K562 (cell line): Measurements from ENCODE around the gene TULP1. TPM values are rescaled to one million over a fixed set of nuclear protein-coding genes. Genes with fewer than 3 reads are reported as not detected.

Source experiments
- CBFA2T2 ChIP-seq: fragments of 450-650 bp; conservative IDR thresholded peaks from 2 replicates; pipeline ENCODE4 v1.6.1; 2017; ENCODE audit warnings: mild to moderate bottlenecking
- DMBX1 ChIP-seq: fragments of 250-450 bp; sonication (Bioruptor Pico); IDR thresholded peaks from 2 replicates; pipeline ENCODE4 v1.8.0; 2022; ENCODE audit warnings: inconsistent platforms, mild to moderate bottlenecking, moderate library complexity, borderline replicate concordance
- ELF1 ChIP-seq: fragments of 200-800 bp; sonication (Bioruptor generic); IDR thresholded peaks from 2 replicates; pipeline ENCODE4 v1.6.1; 2016; ENCODE audit warnings: missing genetic modification characterization, missing compliant biosample characterization
- FOXA3 ChIP-seq, 2 experiments: fragments of 450-650 bp in 1 of 2; sonication (generic) in 1 of 2; formaldehyde crosslinking; IDR thresholded peaks in 1 of 2; conservative IDR thresholded peaks in 1 of 2; 2 replicates each; pipeline versions ENCODE4 v1.4.0 to v1.8.0; 2020 to 2022; ENCODE audit warnings: mild to moderate bottlenecking in 2 of 2, missing genetic modification reagents in 1 of 2
- FOXM1 ChIP-seq, 2 experiments: fragments of 450-650 bp in 1 of 2; sonication (generic) in 1 of 2; formaldehyde crosslinking in 1 of 2; IDR thresholded peaks; 2 replicates each; pipeline versions ENCODE4 v1.6.1 to v1.9.0; 2017 to 2022; ENCODE audit warnings: low read depth in 2 of 2, mild to moderate bottlenecking in 2 of 2, missing genetic modification reagents in 1 of 2, moderate library complexity in 1 of 2
- HDAC1 ChIP-seq, 2 experiments: fragments of 450-650 bp; IDR thresholded peaks; 2 replicates each; pipeline ENCODE4 v1.6.1; 2016 to 2017; ENCODE audit warnings: inconsistent platforms in 1 of 2, mild to moderate bottlenecking in 1 of 2, moderate library complexity in 1 of 2
- HNRNPL ChIP-seq: fragments of 200-400 bp; formaldehyde crosslinking; IDR thresholded peaks from 2 replicates; pipeline ENCODE4 v1.6.1; 2017; ENCODE audit warnings: low read depth, mild to moderate bottlenecking, low read length
- NFYB ChIP-seq: IDR thresholded peaks from 2 replicates; pipeline ENCODE4 v1.6.1; 2011; ENCODE audit warnings: mild to moderate bottlenecking, moderate library complexity; ENCODE audit not compliant: insufficient read length; ENCODE audit errors: extremely low read depth
- POLR2A ChIP-seq: fragments of 450-650 bp; conservative IDR thresholded peaks from 2 replicates; pipeline ENCODE4 v1.6.1; 2016
- RBM39 ChIP-seq: fragments of 200-400 bp; formaldehyde crosslinking; optimal IDR thresholded peaks from 2 replicates; pipeline ENCODE3; 2018; ENCODE audit warnings: low read depth, low read length
- RCOR1 ChIP-seq, 2 experiments: IDR thresholded peaks; 2 replicates each; pipeline ENCODE4 v1.6.1; 2012; ENCODE audit warnings: low read depth in 2 of 2, low read length in 2 of 2, borderline replicate concordance in 1 of 2, improper control_type of control experiment in 1 of 2
- SIRT6 ChIP-seq: IDR thresholded peaks from one replicate; pipeline ENCODE4 v1.6.1; 2012; ENCODE audit warnings: low read depth, mild to moderate bottlenecking, control low read depth, inconsistent platforms, low read length, moderate library complexity
- TEAD1 ChIP-seq, 2 experiments: fragments of 450-650 bp in 1 of 2; sonication (generic) in 1 of 2; formaldehyde crosslinking; IDR thresholded peaks; 2 replicates each; pipeline versions ENCODE4 v1.4.0 to v1.8.0; 2020 to 2022; ENCODE audit warnings: mild to moderate bottlenecking in 2 of 2, missing genetic modification reagents in 1 of 2
- XRCC4 ChIP-seq: IDR thresholded peaks from one replicate; pipeline ENCODE4 v1.6.1; 2011; ENCODE audit not compliant: insufficient read depth, insufficient read length; ENCODE audit errors: extremely low read depth
- XRCC5 ChIP-seq: fragments of 200-400 bp; formaldehyde crosslinking; IDR thresholded peaks from 2 replicates; pipeline ENCODE4 v1.6.1; 2017; ENCODE audit warnings: low read depth, mild to moderate bottlenecking, low read length
- ZNF143 ChIP-seq: sonication (generic); formaldehyde crosslinking; IDR thresholded peaks from 2 replicates; pipeline ENCODE4 v1.9.0; 2022; ENCODE audit warnings: mild to moderate bottlenecking, missing genetic modification reagents
- ZNF3 ChIP-seq: fragments of 250-450 bp; sonication (Bioruptor Pico); IDR thresholded peaks from 2 replicates; pipeline ENCODE4 v1.5.0; 2021; ENCODE audit warnings: mild to moderate bottlenecking, moderate library complexity
- polyA plus RNA-seq, 8 experiments: library from polyadenylated mRNA; depleted of rRNA in 4 of 8; stranded (reverse) in 5 of 8; unstranded in 3 of 8; fragments of >200 nt; fragmentation: Nextera tagmentation in 2 of 8; fragmentation: Illumina TruSeq in 1 of 8; extraction: Ambion mirVana in 2 of 8; extraction: Trizol in 1 of 8; gene quantifications; 2 replicates each; pipeline versions ENCODE4 v1.2.1 to v1.2.3, GENCODE V29; 2011 to 2014; ENCODE audit warnings: inconsistent platforms in 1 of 8, missing spikeins in 1 of 8
- total RNA-seq, 7 experiments: library from RNA; depleted of rRNA in 6 of 7; stranded (reverse); fragments of >200 nt in 6 of 7; fragmentation: Illumina TruSeq in 2 of 7; extraction: Trizol in 2 of 7; gene quantifications; 2 replicates each; pipeline versions ENCODE4 v1.2.1 to v1.2.3, GENCODE V29; 2011 to 2021; ENCODE audit warnings: low replicate concordance in 1 of 7
- TF ChIP-seq, protein P1 (sequence below): fragments of 250-450 bp; sonication (Bioruptor Pico); IDR thresholded peaks from 2 replicates; pipeline ENCODE4 v1.5.0; 2021
- TF ChIP-seq, protein P2 (sequence below): fragments of 450-650 bp; formaldehyde crosslinking; IDR thresholded peaks from 2 replicates; pipeline ENCODE4 v1.4.0; 2022; ENCODE audit warnings: mild to moderate bottlenecking, moderate library complexity
- TF ChIP-seq, protein P3 (sequence below): sonication (generic); formaldehyde crosslinking; IDR thresholded peaks from 2 replicates; pipeline ENCODE4 v1.8.0; 2022; ENCODE audit warnings: missing genetic modification reagents, mild to moderate bottlenecking, moderate library complexity, borderline replicate concordance
- TF ChIP-seq, protein P4 (sequence below): sonication (generic); formaldehyde crosslinking; IDR thresholded peaks from 2 replicates; pipeline ENCODE4 v1.4.0; 2020; ENCODE audit warnings: mild to moderate bottlenecking, missing genetic modification reagents

TULP1 gene
- total and polyA plus RNA-seq, 9 of the 15 experiments (the other 6 are each of a cell fraction or from before 2014, with no cell fraction given), result 0.06 to 0.17 (median 0.09) TPM; not detected in 6

DNA sequence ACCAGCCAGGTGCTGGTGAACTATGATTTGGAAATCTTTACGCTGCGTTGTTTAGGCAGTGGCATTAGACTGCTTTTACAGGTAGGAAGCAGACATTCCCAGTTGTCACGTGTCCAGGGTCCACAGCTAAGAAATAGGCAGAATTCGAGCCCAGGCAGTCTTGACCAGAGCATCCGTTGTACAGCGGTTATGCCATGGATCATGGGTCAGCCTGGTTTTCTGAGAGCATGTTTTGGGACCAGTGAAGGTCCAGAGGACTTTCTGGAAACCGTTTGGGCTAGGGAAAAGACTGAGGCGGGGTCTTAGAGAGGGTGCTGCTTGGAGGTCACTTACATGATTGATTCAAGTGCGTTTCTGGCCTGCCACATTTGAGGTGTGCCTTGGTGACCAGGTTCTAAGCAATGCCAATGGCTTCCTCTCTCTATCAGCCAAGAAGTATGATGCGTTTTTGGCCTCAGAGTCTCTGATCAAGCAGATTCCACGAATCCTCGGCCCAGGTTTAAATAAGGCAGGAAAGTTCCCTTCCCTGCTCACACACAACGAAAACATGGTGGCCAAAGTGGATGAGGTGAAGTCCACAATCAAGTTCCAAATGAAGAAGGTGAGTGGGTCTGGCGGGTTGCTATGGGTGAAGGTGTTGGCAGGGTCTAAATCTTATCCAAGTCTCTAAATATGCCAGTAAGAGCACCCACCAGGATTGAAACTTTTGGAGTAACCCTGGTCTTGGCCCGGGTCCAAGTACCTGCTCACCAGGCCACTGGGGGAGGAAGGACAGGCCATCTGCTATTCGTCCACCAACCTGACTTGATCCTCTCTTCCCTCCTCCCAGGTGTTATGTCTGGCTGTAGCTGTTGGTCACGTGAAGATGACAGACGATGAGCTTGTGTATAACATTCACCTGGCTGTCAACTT is 42.7 kb downstream of the TULP1 start (continued):
- TF ChIP-seq, protein P1, sequence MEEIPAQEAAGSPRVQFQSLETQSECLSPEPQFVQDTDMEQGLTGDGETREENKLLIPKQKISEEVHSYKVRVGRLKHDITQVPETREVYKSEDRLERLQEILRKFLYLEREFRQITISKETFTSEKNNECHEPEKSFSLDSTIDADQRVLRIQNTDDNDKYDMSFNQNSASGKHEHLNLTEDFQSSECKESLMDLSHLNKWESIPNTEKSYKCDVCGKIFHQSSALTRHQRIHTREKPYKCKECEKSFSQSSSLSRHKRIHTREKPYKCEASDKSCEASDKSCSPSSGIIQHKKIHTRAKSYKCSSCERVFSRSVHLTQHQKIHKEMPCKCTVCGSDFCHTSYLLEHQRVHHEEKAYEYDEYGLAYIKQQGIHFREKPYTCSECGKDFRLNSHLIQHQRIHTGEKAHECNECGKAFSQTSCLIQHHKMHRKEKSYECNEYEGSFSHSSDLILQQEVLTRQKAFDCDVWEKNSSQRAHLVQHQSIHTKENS, result no peak
- TF ChIP-seq POLR2A, result peak; percentile 8
- TF ChIP-seq ZNF143 (CRISPR knock-in tag), result peak; percentile 39; the same call in 1 of the 2 replicates
- peak in 1 of 2 experiments; percentile 65; a peak in 2 of 4 replicates for TF ChIP-seq FOXA3 (CRISPR knock-in tag; conservative IDR thresholded peaks at IDR 0.05 in 1 of 2, IDR thresholded peaks at IDR 0.05 in 1 of 2)
- peak; percentile 33; the same call in 1 of the 2 replicates for TF ChIP-seq CBFA2T2
- peak in 1 of 2 experiments; percentile 72; a peak in 1 of 4 replicates for TF ChIP-seq TEAD1 (CRISPR knock-in tag; IDR thresholded peaks at IDR 0.05)
- no peak for TF ChIP-seq NFYB
- no peak for TF ChIP-seq DMBX1 (CRISPR knock-in tag)
- TF ChIP-seq RCOR1 (IDR thresholded peaks at IDR 0.05; ENCODE audit: borderline replicate concordance in 1 of 2, low read depth in 2 of 2, low read length in 2 of 2), result no peak
- 0 out of 4 replicates have a peak, but pooled peaks of 1 of the 2 experiments have one; percentile 38 for TF ChIP-seq HDAC1 (IDR thresholded peaks at IDR 0.05)
- TF ChIP-seq, protein P2, sequence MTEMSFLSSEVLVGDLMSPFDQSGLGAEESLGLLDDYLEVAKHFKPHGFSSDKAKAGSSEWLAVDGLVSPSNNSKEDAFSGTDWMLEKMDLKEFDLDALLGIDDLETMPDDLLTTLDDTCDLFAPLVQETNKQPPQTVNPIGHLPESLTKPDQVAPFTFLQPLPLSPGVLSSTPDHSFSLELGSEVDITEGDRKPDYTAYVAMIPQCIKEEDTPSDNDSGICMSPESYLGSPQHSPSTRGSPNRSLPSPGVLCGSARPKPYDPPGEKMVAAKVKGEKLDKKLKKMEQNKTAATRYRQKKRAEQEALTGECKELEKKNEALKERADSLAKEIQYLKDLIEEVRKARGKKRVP (CRISPR knock-in tag), result 0 out of 2 replicates have a peak, but pooled peaks have one; percentile 13
- no peak for TF ChIP-seq FOXM1 (IDR thresholded peaks at IDR 0.05; ENCODE audit: low read depth)
- TF ChIP-seq FOXM1 (CRISPR knock-in tag; IDR thresholded peaks at IDR 0.05; ENCODE audit: low read depth), result peak; percentile 58; the same call in 1 of the 2 replicates
- no peak for TF ChIP-seq ELF1 (tag)
- peak; percentile 15; the same call in 1 of the 2 replicates for TF ChIP-seq HNRNPL
- TF ChIP-seq SIRT6, result peak; percentile 75
- TF ChIP-seq, protein P3, sequence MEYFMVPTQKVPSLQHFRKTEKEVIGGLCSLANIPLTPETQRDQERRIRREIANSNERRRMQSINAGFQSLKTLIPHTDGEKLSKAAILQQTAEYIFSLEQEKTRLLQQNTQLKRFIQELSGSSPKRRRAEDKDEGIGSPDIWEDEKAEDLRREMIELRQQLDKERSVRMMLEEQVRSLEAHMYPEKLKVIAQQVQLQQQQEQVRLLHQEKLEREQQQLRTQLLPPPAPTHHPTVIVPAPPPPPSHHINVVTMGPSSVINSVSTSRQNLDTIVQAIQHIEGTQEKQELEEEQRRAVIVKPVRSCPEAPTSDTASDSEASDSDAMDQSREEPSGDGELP (CRISPR knock-in tag), result peak; percentile 43; the same call in 1 of the 2 replicates
- TF ChIP-seq XRCC4, result no peak
- TF ChIP-seq RBM39, result peak; percentile 27
- 0 out of 2 replicates have a peak, but pooled peaks have one; percentile 15 for TF ChIP-seq XRCC5
- TF ChIP-seq, protein P4, sequence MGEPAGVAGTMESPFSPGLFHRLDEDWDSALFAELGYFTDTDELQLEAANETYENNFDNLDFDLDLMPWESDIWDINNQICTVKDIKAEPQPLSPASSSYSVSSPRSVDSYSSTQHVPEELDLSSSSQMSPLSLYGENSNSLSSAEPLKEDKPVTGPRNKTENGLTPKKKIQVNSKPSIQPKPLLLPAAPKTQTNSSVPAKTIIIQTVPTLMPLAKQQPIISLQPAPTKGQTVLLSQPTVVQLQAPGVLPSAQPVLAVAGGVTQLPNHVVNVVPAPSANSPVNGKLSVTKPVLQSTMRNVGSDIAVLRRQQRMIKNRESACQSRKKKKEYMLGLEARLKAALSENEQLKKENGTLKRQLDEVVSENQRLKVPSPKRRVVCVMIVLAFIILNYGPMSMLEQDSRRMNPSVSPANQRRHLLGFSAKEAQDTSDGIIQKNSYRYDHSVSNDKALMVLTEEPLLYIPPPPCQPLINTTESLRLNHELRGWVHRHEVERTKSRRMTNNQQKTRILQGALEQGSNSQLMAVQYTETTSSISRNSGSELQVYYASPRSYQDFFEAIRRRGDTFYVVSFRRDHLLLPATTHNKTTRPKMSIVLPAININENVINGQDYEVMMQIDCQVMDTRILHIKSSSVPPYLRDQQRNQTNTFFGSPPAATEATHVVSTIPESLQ (CRISPR knock-in tag), result 0 out of 2 replicates have a peak, but pooled peaks have one; percentile 65
- no peak for TF ChIP-seq ZNF3 (CRISPR knock-in tag)
